SK-N-SH (cell line): ENCODE results near the gene ZNF628. TPM values are rescaled to one million over a fixed set of nuclear protein-coding genes. Genes with fewer than 3 reads are reported as not detected.

Source experiments
- CTCF ChIA-PET: fragments of 300-600, 350-600 bp; formaldehyde crosslinking; extraction: SDS; loops from one replicate; lab custom pipeline; 2021; lab: Yijun Ruan, JAX
- POLR2A ChIA-PET: fragments of 350-600 bp; sonication (Branson Sonifier 250); formaldehyde crosslinking; extraction: SDS; loops from one replicate; lab custom pipeline; 2020; ENCODE audit warnings: antibody characterized with exemption, inconsistent platforms; lab: Yijun Ruan, JAX
- DNase-seq: peaks from one replicate; pipeline ENCODE4 v3.0.0; 2012
- H2AFZ ChIP-seq: fragments of 200-600 bp; sonication (generic); 2 replicates; pipeline ENCODE4 v1.8.1; 2016; ENCODE audit warnings: antibody characterized with exemption, mild to moderate bottlenecking, low read depth
- H3F3A ChIP-seq: fragments of 200-600 bp; sonication (generic); replicated peaks from 2 replicates; pipeline ENCODE3; 2016; ENCODE audit warnings: antibody characterized with exemption, mild to moderate bottlenecking; ENCODE audit not compliant: insufficient read depth
- H3K27ac ChIP-seq, 2 experiments: fragments of 200-500 bp in 1 of 2; fragments of 200-600 bp in 1 of 2; sonication (Bioruptor generic) in 1 of 2; sonication (generic), shearing (Covaris generic) in 1 of 2; 2 replicates each; pipeline versions ENCODE4 v1.5.1 to v1.6.1; 2014 to 2016; ENCODE audit warnings: low read depth in 2 of 2, inconsistent platforms in 1 of 2, low read length in 1 of 2, mild to moderate bottlenecking in 1 of 2, mixed read lengths in 1 of 2
- H3K27me3 ChIP-seq: fragments of 200-600 bp; sonication (generic), shearing (Covaris generic); 2 replicates; pipeline ENCODE4 v1.6.1; 2016; ENCODE audit warnings: mixed run types; ENCODE audit not compliant: insufficient read depth
- H3K36me3 ChIP-seq, 2 experiments: fragments of 200-500 bp in 1 of 2; fragments of 200-600 bp in 1 of 2; sonication (Bioruptor generic) in 1 of 2; sonication (generic) in 1 of 2; replicated peaks in 1 of 2; 2 replicates each; pipeline versions ENCODE3 to v1.5.1; 2014 to 2016; ENCODE audit warnings: low read length in 1 of 2, mild to moderate bottlenecking in 1 of 2; ENCODE audit not compliant: insufficient read depth in 2 of 2, control insufficient read depth in 1 of 2
- H3K4me1 ChIP-seq, 2 experiments: fragments of 200-500 bp in 1 of 2; fragments of 200-600 bp in 1 of 2; sonication (Bioruptor generic) in 1 of 2; sonication (generic), shearing (Covaris generic) in 1 of 2; 2 replicates each; pipeline versions ENCODE4 v1.5.1 to v1.6.1; 2014 to 2016; ENCODE audit warnings: low read depth in 1 of 2, low read length in 1 of 2, mixed run types in 1 of 2; ENCODE audit not compliant: insufficient read depth in 2 of 2, control insufficient read depth in 1 of 2
- H3K4me2 ChIP-seq: fragments of 200-600 bp; sonication (generic), shearing (Covaris generic); 2 replicates; pipeline ENCODE4 v1.6.1; 2017; ENCODE audit warnings: mixed run types
- H3K4me3 ChIP-seq, 2 experiments: fragments of 200-500 bp in 1 of 2; fragments of 200-600 bp in 1 of 2; sonication (Bioruptor generic) in 1 of 2; sonication (generic), shearing (Covaris generic) in 1 of 2; 2 replicates each; pipeline versions ENCODE4 v1.5.1 to v1.8.1; 2014 to 2016; ENCODE audit warnings: low read depth in 2 of 2, inconsistent platforms in 1 of 2, low read length in 1 of 2, mild to moderate bottlenecking in 1 of 2, mixed read lengths in 1 of 2, moderate library complexity in 1 of 2
- H3K79me2 ChIP-seq: fragments of 200-600 bp; sonication (generic); 2 replicates; pipeline ENCODE4 v1.8.1; 2017; ENCODE audit warnings: mild to moderate bottlenecking; ENCODE audit not compliant: insufficient read depth
- H3K9ac ChIP-seq: fragments of 200-600 bp; sonication (generic); 2 replicates; pipeline ENCODE4 v1.6.1; 2017; ENCODE audit warnings: mixed run types
- H3K9me2 ChIP-seq: fragments of 200-600 bp; sonication (generic); 2 replicates; pipeline ENCODE4 v1.6.1; 2017; ENCODE audit warnings: mixed run types
- H3K9me3 ChIP-seq: fragments of 200-600 bp; sonication (generic); 2 replicates; pipeline ENCODE4 v1.6.1; 2017; ENCODE audit warnings: mixed run types, mild to moderate bottlenecking, moderate library complexity
- H4K20me1 ChIP-seq: fragments of 200-600 bp; sonication (generic); 2 replicates; pipeline ENCODE4 v1.6.1; 2017; ENCODE audit warnings: mild to moderate bottlenecking, mixed run types; ENCODE audit not compliant: insufficient read depth
- CHD2 ChIP-seq: fragments of 150-350 bp; IDR thresholded peaks from 2 replicates; pipeline ENCODE4 v1.6.1; 2018; ENCODE audit warnings: low read length; ENCODE audit not compliant: partially characterized antibody
- CTCF ChIP-seq: fragments of 200-600 bp; sonication (generic); IDR thresholded peaks from 2 replicates; pipeline ENCODE4 v1.6.1; 2017; ENCODE audit warnings: antibody characterized with exemption, mild to moderate bottlenecking, moderate library complexity
- FOSL2 ChIP-seq: IDR thresholded peaks from 2 replicates; pipeline ENCODE4 v1.4.0; 2012; ENCODE audit warnings: low read depth, mild to moderate bottlenecking, moderate library complexity, borderline replicate concordance
- FOXM1 ChIP-seq: IDR thresholded peaks from 2 replicates; pipeline ENCODE4 v1.4.0; 2012; ENCODE audit warnings: low read depth, mild to moderate bottlenecking
- JUND ChIP-seq: IDR thresholded peaks from 2 replicates; pipeline ENCODE4 v1.4.0; 2012
- MXI1 ChIP-seq: IDR thresholded peaks from 2 replicates; pipeline ENCODE4 v1.6.1; 2012; ENCODE audit warnings: mild to moderate bottlenecking, low read depth, low read length, improper control_type of control experiment
- PBX3 ChIP-seq: IDR thresholded peaks from 2 replicates; pipeline ENCODE4; 2012
- RCOR1 ChIP-seq: fragments of 150-350 bp; IDR thresholded peaks from 2 replicates; pipeline ENCODE4 v1.6.1; 2017; ENCODE audit warnings: antibody characterized with exemption, low read length
- RFX5 ChIP-seq: IDR thresholded peaks from 2 replicates; pipeline ENCODE4 v1.6.1; 2012; ENCODE audit warnings: mild to moderate bottlenecking, improper control_type of control experiment, low read length
- RXRA ChIP-seq: IDR thresholded peaks from 2 replicates; pipeline ENCODE4 v1.4.0; 2012; ENCODE audit warnings: low read depth, mild to moderate bottlenecking, borderline replicate concordance
- TCF12 ChIP-seq: IDR thresholded peaks from 2 replicates; pipeline ENCODE4 v1.4.0; 2012
- TEAD4 ChIP-seq: IDR thresholded peaks from 2 replicates; pipeline ENCODE4 v1.4.0; 2012; ENCODE audit warnings: mild to moderate bottlenecking, borderline replicate concordance; ENCODE audit not compliant: insufficient read depth
- YY1 ChIP-seq: IDR thresholded peaks from 2 replicates; pipeline ENCODE4 v1.4.0; 2012; ENCODE audit warnings: low read depth, mild to moderate bottlenecking
- ZBTB33 ChIP-seq: IDR thresholded peaks from 2 replicates; pipeline ENCODE4 v1.4.0; 2012; ENCODE audit warnings: low read depth, borderline replicate concordance
- WGBS: methylation state at CpG from one replicate; pipeline ENCODE4 v1.1.6; 2017; ENCODE audit warnings: low lambda C conversion rate; 5-methylcytosine and 5-hydroxymethylcytosine counted together
- polyA plus RNA-seq, 3 experiments: library from polyadenylated mRNA; depleted of rRNA; stranded (reverse); fragments of >200 nt; gene quantifications; 2 replicates each; pipeline ENCODE4 v1.2.3, GENCODE V29; 2012

The ZNF628 gene
- polyA plus RNA-seq, 1 of the 3 experiments (the other 2 are of a cell fraction) = 1.6 TPM

- H3K4me3 ChIP-seq = peak overlapping the region; percentile 49 to 62
- peak overlapping the region; percentile 70; the same call in 1 of the 2 replicates for H3K4me2 ChIP-seq
- no peak for DNase-seq
- WGBS = 44% methylated on average over 13 of the region's 13 CpGs
- peaks cover 5% of the 10 kb centered on the region for H3F3A ChIP-seq
- no peaks in the 10 kb centered on the region for H3K36me3 ChIP-seq
- no peak overlapping the region for H3K9ac ChIP-seq
- H3K79me2 ChIP-seq = no peaks in the 10 kb centered on the region
- no peak overlapping the region for H3K27ac ChIP-seq
- CTCF ChIA-PET = interaction anchor here (0.6 to 3.8 kb wide), 52 partner anchors 10 to 773 kb away, joined by 3 to 162 read pairs (median 4); partner anchors contain the start of genes NAT14, SBK3, SSC5D and U2AF2
- peak overlapping the region; percentile 75; the same call in 1 of the 2 replicates for H2AFZ ChIP-seq
- TF ChIP-seq MXI1 = no peak
- POLR2A ChIA-PET = interaction anchor here (0.7 to 1.7 kb wide), 7 partner anchors 13 to 97 kb away, joined by 3 to 12 read pairs (median 8); partner anchors contain the start of genes NAT14, UBE2S and ZNF628
- no peaks in the 10 kb centered on the region for H3K9me3 ChIP-seq
- no peaks in the 10 kb centered on the region for H3K9me2 ChIP-seq
- peaks cover 0 to 2% of the 10 kb centered on the region in 2 experiments; a peak in 1 of 4 replicates for H3K4me1 ChIP-seq
- no peaks in the 10 kb centered on the region for H3K27me3 ChIP-seq
- no peaks in the 10 kb centered on the region for H4K20me1 ChIP-seq
Observed at GRCh38 chr19:55504252-55504603, 27.8 kb downstream of the ZNF628 start.

- CTCF ChIA-PET = interaction anchor here (0.7 to 3.8 kb wide), 20 partner anchors 9 to 363 kb away, joined by 3 to 162 read pairs (median 8); partner anchors contain the start of genes NAT14, SBK3, SSC5D and ZNF628
- no peak overlapping the region for H3K4me3 ChIP-seq
- no peak overlapping the region for H3K4me2 ChIP-seq
- POLR2A ChIA-PET = interaction anchor here (1.7 kb wide), 1 partner anchor 20 kb away, joined by 8 read pairs; the partner anchor contains the start of gene NAT14
- H3K4me1 ChIP-seq = peaks cover 0 to 2% of the 10 kb centered on the region in 2 experiments; a peak in 1 of 4 replicates
- no peaks in the 10 kb centered on the region for H3K36me3 ChIP-seq
- peaks cover 5% of the 10 kb centered on the region for H3F3A ChIP-seq
- H3K9me2 ChIP-seq = no peaks in the 10 kb centered on the region
- no peak overlapping the region for H2AFZ ChIP-seq
- H3K9me3 ChIP-seq = no peaks in the 10 kb centered on the region
- no peak overlapping the region for H3K9ac ChIP-seq
- no peak overlapping the region for H3K27ac ChIP-seq
- TF ChIP-seq JUND (no peak), PBX3 (no peak), YY1 (no peak), RFX5 (no peak), FOSL2 (no peak), ZBTB33 (no peak), TCF12 (no peak), TEAD4 (no peak), FOXM1 (no peak), RCOR1 (no peak), RXRA (no peak), CTCF (no peak), CHD2 (no peak)
- H4K20me1 ChIP-seq = no peaks in the 10 kb centered on the region
- no peaks in the 10 kb centered on the region for H3K79me2 ChIP-seq
- DNase-seq = no peak
- no peaks in the 10 kb centered on the region for H3K27me3 ChIP-seq
- 70% methylated on average over 11 of the region's 11 CpGs for WGBS
Observed at GRCh38 chr19:55504981-55505380, 28.6 kb downstream of the ZNF628 start.
